Mesenchymal stem cell (in vitro differentiated cells and primary cell): ENCODE data around the gene MYBPC2.

Source experiments
- DNase-seq: peaks from one replicate; pipeline ENCODE4 v3.0.0-alpha.2; 2013
- H2AFZ ChIP-seq: one replicate; pipeline ENCODE4 v1.6.1; 2013; ENCODE audit warnings: low read depth, mild to moderate bottlenecking, control low read depth, inconsistent platforms, low read length, moderate library complexity
- H2AK5ac ChIP-seq: 2 replicates; pipeline ENCODE4 v1.6.1; 2013; ENCODE audit warnings: low read length, moderate library complexity, mild to moderate bottlenecking, inconsistent platforms; ENCODE audit not compliant: severe bottlenecking
- H2BK120ac ChIP-seq: one replicate; pipeline ENCODE4 v1.6.1; 2013; ENCODE audit warnings: low read depth, mild to moderate bottlenecking, inconsistent platforms, low read length, moderate library complexity
- H2BK12ac ChIP-seq, 2 experiments: one replicate each; pipeline ENCODE4 v1.6.1; 2013; ENCODE audit warnings: inconsistent platforms in 2 of 2, low read length in 2 of 2, mild to moderate bottlenecking in 2 of 2, moderate library complexity in 2 of 2, control low read depth in 1 of 2
- H2BK15ac ChIP-seq: one replicate; pipeline ENCODE4 v1.6.1; 2013; ENCODE audit warnings: mild to moderate bottlenecking, low read depth, inconsistent platforms; ENCODE audit not compliant: poor library complexity, severe bottlenecking
- H2BK5ac ChIP-seq: 2 replicates; pipeline ENCODE4 v1.6.1; 2013; ENCODE audit warnings: low read depth, mild to moderate bottlenecking, low read length, control low read depth, inconsistent platforms; ENCODE audit not compliant: poor library complexity, severe bottlenecking
- H3K14ac ChIP-seq, 2 experiments: one replicate each; pipeline ENCODE4 v1.6.1; 2013; ENCODE audit warnings: inconsistent platforms in 2 of 2, low read length in 2 of 2, control low read depth in 1 of 2, mild to moderate bottlenecking in 1 of 2, moderate library complexity in 1 of 2
- H3K18ac ChIP-seq, 2 experiments: one replicate each; pipeline ENCODE4 v1.6.1; 2013; ENCODE audit warnings: inconsistent platforms in 2 of 2, low read length in 2 of 2, control low read depth in 1 of 2, low read depth in 1 of 2, mild to moderate bottlenecking in 1 of 2
- H3K23ac ChIP-seq, 2 experiments: one replicate each; pipeline ENCODE4 v1.6.1; 2013; ENCODE audit warnings: inconsistent platforms in 2 of 2, low read length in 2 of 2, mild to moderate bottlenecking in 2 of 2, moderate library complexity in 2 of 2, control low read depth in 1 of 2
- H3K27ac ChIP-seq: 2 replicates; pipeline ENCODE4 v1.5.1; 2013; ENCODE audit warnings: mild to moderate bottlenecking, moderate library complexity, low read length, control low read depth, inconsistent platforms; ENCODE audit not compliant: poor library complexity, severe bottlenecking
- H3K27me3 ChIP-seq, 2 experiments: 2 replicates each; pipeline versions ENCODE4 v1.6.1 to v1.7.0; 2013; ENCODE audit warnings: low read length in 2 of 2, mild to moderate bottlenecking in 2 of 2, moderate library complexity in 2 of 2, control low read depth in 1 of 2, inconsistent platforms in 1 of 2; ENCODE audit not compliant: control insufficient read depth in 1 of 2, insufficient read depth in 1 of 2
- H3K36me3 ChIP-seq, 2 experiments: 2 replicates each; pipeline versions ENCODE4 v1.6.1 to v1.7.0; 2013; ENCODE audit warnings: low read length in 2 of 2, control low read depth in 1 of 2, inconsistent platforms in 1 of 2, low read depth in 1 of 2, mild to moderate bottlenecking in 1 of 2; ENCODE audit not compliant: insufficient read depth in 2 of 2, control insufficient read depth in 1 of 2
- H3K4ac ChIP-seq, 2 experiments: one replicate each; pipeline ENCODE4 v1.6.1; 2013; ENCODE audit warnings: inconsistent platforms in 2 of 2, low read length in 2 of 2, mild to moderate bottlenecking in 2 of 2, moderate library complexity in 2 of 2, control low read depth in 1 of 2, low read depth in 1 of 2
- H3K4me1 ChIP-seq: 2 replicates; pipeline ENCODE4 v1.6.1; 2013; ENCODE audit warnings: low read depth, low read length, control low read depth; ENCODE audit not compliant: control insufficient read depth, insufficient read depth
- H3K4me2 ChIP-seq: 2 replicates; pipeline ENCODE4 v1.6.1; 2013; ENCODE audit warnings: low read length, mild to moderate bottlenecking, inconsistent platforms; ENCODE audit not compliant: poor library complexity, severe bottlenecking
- H3K4me3 ChIP-seq, 2 experiments: 2 replicates each; pipeline versions ENCODE4 v1.5.1 to v1.7.0; 2013; ENCODE audit warnings: low read length in 2 of 2, mild to moderate bottlenecking in 2 of 2, control low read depth in 1 of 2, low read depth in 1 of 2; ENCODE audit not compliant: insufficient read depth in 1 of 2
- H3K79me1 ChIP-seq: replicated peaks from 2 replicates; pipeline ENCODE4 v1.6.1; 2013; ENCODE audit warnings: mild to moderate bottlenecking, control low read depth, low read length, inconsistent platforms; ENCODE audit not compliant: poor library complexity, severe bottlenecking
- H3K9ac ChIP-seq: 2 replicates; pipeline ENCODE4 v1.7.0; 2013; ENCODE audit warnings: mild to moderate bottlenecking, low read length, moderate library complexity
- H3K9me3 ChIP-seq: 2 replicates; pipeline ENCODE4 v1.7.0; 2013; ENCODE audit warnings: mild to moderate bottlenecking, low read length; ENCODE audit not compliant: control insufficient read depth
- H4K8ac ChIP-seq: one replicate; pipeline ENCODE4 v1.6.1; 2013; ENCODE audit warnings: inconsistent platforms, mild to moderate bottlenecking, low read length, moderate library complexity
- H4K91ac ChIP-seq: one replicate; pipeline ENCODE4 v1.6.1; 2013; ENCODE audit warnings: mild to moderate bottlenecking, low read length, inconsistent platforms
- WGBS: methylation state at CpG from one replicate; pipeline ENCODE4 v1.1.7; 2013; ENCODE audit warnings: mixed read lengths; 5-methylcytosine and 5-hydroxymethylcytosine counted together

MYBPC2 gene

DNA sequence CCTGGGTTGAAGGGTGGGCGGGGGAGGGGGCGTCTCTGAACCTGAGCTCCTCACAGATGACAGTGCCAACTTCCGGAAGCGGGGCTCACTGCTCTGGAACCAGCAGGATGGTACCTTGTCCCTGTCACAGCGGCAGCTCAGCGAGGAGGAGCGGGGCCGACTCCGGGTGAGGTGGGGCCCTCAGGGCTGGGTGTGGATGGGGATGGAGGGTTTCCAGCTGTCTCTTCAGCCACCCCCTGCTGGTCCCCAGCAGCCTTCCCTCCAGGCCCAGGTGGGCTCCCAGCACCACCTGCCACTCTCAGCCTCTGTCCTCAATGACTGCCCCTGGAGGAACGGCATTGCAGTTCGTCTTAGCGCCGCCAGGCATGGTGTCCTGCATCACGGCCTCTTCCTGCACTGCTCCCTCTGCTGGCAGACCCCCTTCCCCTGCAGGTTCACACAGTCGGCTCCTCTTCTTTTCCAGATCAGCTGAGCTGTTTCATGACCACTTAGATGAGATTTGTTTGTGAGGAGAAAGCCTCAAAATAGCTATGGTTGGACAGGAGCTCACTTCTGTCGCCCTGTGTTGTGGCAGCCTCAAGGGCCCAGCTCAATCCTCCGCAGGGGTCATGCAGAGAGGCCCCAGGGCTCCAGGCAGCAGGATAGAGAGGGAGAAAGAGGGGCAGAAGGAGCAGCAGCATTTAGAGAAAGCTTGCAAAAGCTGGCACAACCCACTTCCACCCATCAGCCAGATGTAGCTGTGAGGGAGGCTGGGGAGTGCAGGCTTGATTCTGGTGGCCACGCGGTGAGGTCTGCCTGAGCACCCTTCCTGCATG lies 46.4 kb downstream of the MYBPC2 start:
- peak; percentile 27 for DNase-seq
- H3K14ac ChIP-seq = no peak overlapping the region
- 93% methylated on average over 19 of the region's 19 CpGs for WGBS
- no peak overlapping the region for H3K4me3 ChIP-seq
- H3K9me3 ChIP-seq = no peaks in the 10 kb centered on the region
- H3K4me1 ChIP-seq = peaks cover 13% of the 10 kb centered on the region
- no peak overlapping the region for H2BK120ac ChIP-seq
- H3K23ac ChIP-seq = no peak overlapping the region
- H2BK12ac ChIP-seq = no peak overlapping the region
- peaks cover 47% of the 10 kb centered on the region for H3K79me1 ChIP-seq
- no peak overlapping the region for H3K27ac ChIP-seq
- H2AFZ ChIP-seq = no peak overlapping the region
- no peak overlapping the region for H3K4me2 ChIP-seq
- no peak overlapping the region for H4K8ac ChIP-seq
- H2BK15ac ChIP-seq = no peak overlapping the region
- no peak overlapping the region for H4K91ac ChIP-seq
- no peak overlapping the region for H3K9ac ChIP-seq
- no peak overlapping the region for H3K4ac ChIP-seq
- H3K36me3 ChIP-seq = peaks cover 18 to 59% of the 10 kb centered on the region in 2 experiments
- H2BK5ac ChIP-seq = no peak overlapping the region
- H3K27me3 ChIP-seq = no peaks in the 10 kb centered on the region
- no peak overlapping the region for H3K18ac ChIP-seq
- no peak overlapping the region for H2AK5ac ChIP-seq

DNA sequence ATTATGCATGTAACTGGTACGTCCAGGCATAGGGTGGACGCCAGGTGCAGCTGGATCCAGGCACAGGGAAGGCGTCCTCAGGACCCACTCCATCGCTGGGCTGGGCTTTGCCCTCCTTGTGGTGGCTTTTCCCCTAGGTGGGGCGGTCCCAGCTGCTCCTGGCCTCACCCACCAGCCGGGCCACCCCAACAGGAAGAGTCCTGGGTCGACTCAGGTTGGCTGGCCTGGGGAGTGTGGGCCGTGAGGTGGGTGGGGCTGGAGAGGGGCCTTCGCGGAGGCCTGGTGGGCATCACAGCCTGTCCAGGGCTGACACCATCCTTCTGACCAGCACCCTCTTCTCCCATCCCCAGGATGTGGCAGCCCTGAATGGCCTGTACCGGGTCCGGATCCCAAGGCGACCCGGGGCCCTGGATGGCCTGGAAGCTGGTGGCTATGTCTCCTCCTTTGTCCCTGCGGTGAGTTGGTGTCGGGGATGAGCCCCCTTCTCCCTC lies 47.1 kb downstream of the MYBPC2 start:
- no peak overlapping the region for H3K23ac ChIP-seq
- H3K36me3 ChIP-seq = peaks cover 18 to 63% of the 10 kb centered on the region in 2 experiments
- no peak overlapping the region for H3K18ac ChIP-seq
- H3K27ac ChIP-seq = no peak overlapping the region
- no peak for DNase-seq
- no peaks in the 10 kb centered on the region for H3K9me3 ChIP-seq
- H4K91ac ChIP-seq = no peak overlapping the region
- H3K27me3 ChIP-seq = no peaks in the 10 kb centered on the region
- H3K9ac ChIP-seq = no peak overlapping the region
- H3K4ac ChIP-seq = no peak overlapping the region
- no peak overlapping the region for H2BK12ac ChIP-seq
- WGBS = 97% methylated on average over 13 of the region's 16 CpGs
- no peak overlapping the region for H2BK120ac ChIP-seq
- H3K79me1 ChIP-seq = peaks cover 47% of the 10 kb centered on the region
- no peak overlapping the region for H3K4me2 ChIP-seq
- H2AFZ ChIP-seq = no peak overlapping the region
- H3K14ac ChIP-seq = no peak overlapping the region
- H3K4me1 ChIP-seq = peaks cover 13% of the 10 kb centered on the region
- no peak overlapping the region for H3K4me3 ChIP-seq
- no peak overlapping the region for H2BK15ac ChIP-seq
- no peak overlapping the region for H2AK5ac ChIP-seq
- no peak overlapping the region for H4K8ac ChIP-seq
- H2BK5ac ChIP-seq = no peak overlapping the region

DNA sequence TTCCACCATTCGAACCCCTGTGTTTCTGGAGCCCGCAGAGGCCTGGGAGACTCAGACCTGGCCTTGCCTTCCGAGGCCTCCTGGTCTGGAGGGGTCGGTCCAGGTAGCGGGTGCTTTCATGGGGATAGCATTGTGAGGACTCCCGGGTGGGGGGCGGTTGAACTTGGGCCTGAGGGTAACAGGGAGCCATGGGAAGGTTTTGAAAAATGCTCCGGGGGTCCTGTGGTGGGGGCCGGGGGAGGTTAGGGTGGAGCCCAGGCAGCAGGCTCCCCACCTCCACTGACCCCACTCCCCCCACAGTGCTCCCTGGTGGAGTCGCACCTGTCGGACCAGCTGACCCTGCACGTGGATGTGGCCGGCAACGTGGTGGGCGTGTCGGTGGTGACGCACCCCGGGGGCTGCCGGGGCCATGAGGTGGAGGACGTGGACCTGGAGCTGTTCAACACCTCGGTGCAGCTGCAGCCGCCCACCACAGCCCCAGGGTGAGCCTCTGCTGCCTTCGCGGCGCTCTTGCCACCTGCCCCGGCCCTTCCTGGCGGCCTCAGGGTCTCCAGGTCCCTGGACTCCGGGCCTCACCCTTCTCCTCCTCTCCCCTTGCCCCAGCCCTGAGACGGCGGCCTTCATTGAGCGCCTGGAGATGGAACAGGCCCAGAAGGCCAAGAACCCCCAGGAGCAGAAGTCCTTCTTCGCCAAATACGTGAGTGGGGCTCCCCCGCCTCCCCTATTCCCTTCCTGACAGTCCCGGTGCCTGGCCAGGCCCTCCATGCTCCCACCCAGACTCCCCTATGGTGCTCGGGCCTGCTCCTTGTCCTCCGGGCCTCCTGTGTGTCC lies 47.8 kb downstream of the MYBPC2 start:
- H2BK12ac ChIP-seq = no peak overlapping the region
- WGBS = 96% methylated on average over 34 of the region's 37 CpGs
- H2AK5ac ChIP-seq = no peak overlapping the region

More for the DNA sequence above, 47.8 kb downstream of the MYBPC2 start:
- H2BK120ac ChIP-seq = no peak overlapping the region
- H3K18ac ChIP-seq = no peak overlapping the region
- no peak overlapping the region for H3K23ac ChIP-seq
- peaks cover 47% of the 10 kb centered on the region for H3K79me1 ChIP-seq
- H3K14ac ChIP-seq = no peak overlapping the region
- H4K8ac ChIP-seq = no peak overlapping the region
- H3K9me3 ChIP-seq = no peaks in the 10 kb centered on the region
- H2AFZ ChIP-seq = no peak overlapping the region
- peaks cover 13% of the 10 kb centered on the region for H3K4me1 ChIP-seq
- H2BK15ac ChIP-seq = no peak overlapping the region
- H3K4me3 ChIP-seq = no peak overlapping the region
- H3K9ac ChIP-seq = no peak overlapping the region
- no peak overlapping the region for H3K4me2 ChIP-seq
- H3K27ac ChIP-seq = no peak overlapping the region
- no peak for DNase-seq
- H2BK5ac ChIP-seq = no peak overlapping the region
- no peak overlapping the region for H3K4ac ChIP-seq
- H4K91ac ChIP-seq = no peak overlapping the region
- peaks cover 18 to 69% of the 10 kb centered on the region in 2 experiments for H3K36me3 ChIP-seq
- H3K27me3 ChIP-seq = no peaks in the 10 kb centered on the region
